GM19467 (cell line): ENCODE measurements around the gene CATSPERE.
A peak's percentile ranks its signal among the peaks of the same experiment; 100 is the strongest.
"Not testable (repeated sequence)": the region's sequence is repeated elsewhere in the genome, so short reads cannot be mapped to it uniquely, and the experiment has no call there.

Experiments used
- ATAC-seq: cut with Tn5 transposase; IDR thresholded peaks from one replicate; pipeline ENCODE4 v1.9.1; 2021; ENCODE audit warnings: mild to moderate bottlenecking, moderate library complexity; ENCODE audit not compliant: unreplicated experiment

The CATSPERE gene

GRCh38 chr1:244448279-244449036, 12.6 kb upstream of the CATSPERE start:
- no peak for ATAC-seq

GRCh38 chr1:244449936-244450508, 11.1 kb upstream of the CATSPERE start:
- no peak for ATAC-seq

- peak; percentile 6 for ATAC-seq
These were observed 10.2 kb upstream of the CATSPERE start for GRCh38 chr1:244450597-244451538.

- ATAC-seq, result no peak
These were observed 9.5 kb upstream of the CATSPERE start, which contains the start of gene ADSS2 for GRCh38 chr1:244451539-244451950. Gene ADSS2 (minus strand): TSS chr1:244451909. CDS start chr1:244451817, 92 bp downstream.

- ATAC-seq, result peak; percentile 95
These were observed 8.9 kb upstream of the CATSPERE start for GRCh38 chr1:244451951-244452795.

- ATAC-seq, result no peak
These were observed 6.7 kb upstream of the CATSPERE start for GRCh38 chr1:244454412-244454811.

GRCh38 chr1:244456586-244456985, 4.5 kb upstream of the CATSPERE start:
- no peak for ATAC-seq

GRCh38 chr1:244458781-244459180, 2.3 kb upstream of the CATSPERE start:
- no peak for ATAC-seq

GRCh38 chr1:244460197-244460596, 876 bp upstream of the CATSPERE start:
- ATAC-seq, result no peak

GRCh38 chr1:244466724-244467123, 5.7 kb downstream of the CATSPERE start:
- no peak for ATAC-seq

GRCh38 chr1:244473059-244473605, 12.1 kb downstream of the CATSPERE start:
- ATAC-seq, result no peak

- not testable (repeated sequence) for ATAC-seq
These were observed 23.9 kb downstream of the CATSPERE start for GRCh38 chr1:244484971-244485370.

GRCh38 chr1:244494653-244495052, 33.6 kb downstream of the CATSPERE start:
- ATAC-seq, result no peak

GRCh38 chr1:244496186-244496585, 35.1 kb downstream of the CATSPERE start:
- ATAC-seq, result no peak

- no peak for ATAC-seq
These were observed 36.7 kb downstream of the CATSPERE start for GRCh38 chr1:244497805-244498204.

GRCh38 chr1:244499484-244499883, 38.4 kb downstream of the CATSPERE start:
- not testable (repeated sequence) for ATAC-seq

- ATAC-seq, result not testable (repeated sequence)
These were observed 39.4 kb downstream of the CATSPERE start for GRCh38 chr1:244500515-244500914.

GRCh38 chr1:244502630-244503029, 41.6 kb downstream of the CATSPERE start:
- ATAC-seq, result no peak

GRCh38 chr1:244513493-244513892, 52.4 kb downstream of the CATSPERE start:
- ATAC-seq, result no peak

- ATAC-seq, result no peak
These were observed 54.6 kb downstream of the CATSPERE start for GRCh38 chr1:244515680-244516079.
